HG03064 (cell line): ENCODE results near the gene DPEP1.

ENCODE experiments used
- ATAC-seq: cut with Tn5 transposase; IDR thresholded peaks from one replicate; pipeline ENCODE4 v1.9.1; 2021; ENCODE audit warnings: low read depth; ENCODE audit not compliant: unreplicated experiment

DPEP1 gene

DNA sequence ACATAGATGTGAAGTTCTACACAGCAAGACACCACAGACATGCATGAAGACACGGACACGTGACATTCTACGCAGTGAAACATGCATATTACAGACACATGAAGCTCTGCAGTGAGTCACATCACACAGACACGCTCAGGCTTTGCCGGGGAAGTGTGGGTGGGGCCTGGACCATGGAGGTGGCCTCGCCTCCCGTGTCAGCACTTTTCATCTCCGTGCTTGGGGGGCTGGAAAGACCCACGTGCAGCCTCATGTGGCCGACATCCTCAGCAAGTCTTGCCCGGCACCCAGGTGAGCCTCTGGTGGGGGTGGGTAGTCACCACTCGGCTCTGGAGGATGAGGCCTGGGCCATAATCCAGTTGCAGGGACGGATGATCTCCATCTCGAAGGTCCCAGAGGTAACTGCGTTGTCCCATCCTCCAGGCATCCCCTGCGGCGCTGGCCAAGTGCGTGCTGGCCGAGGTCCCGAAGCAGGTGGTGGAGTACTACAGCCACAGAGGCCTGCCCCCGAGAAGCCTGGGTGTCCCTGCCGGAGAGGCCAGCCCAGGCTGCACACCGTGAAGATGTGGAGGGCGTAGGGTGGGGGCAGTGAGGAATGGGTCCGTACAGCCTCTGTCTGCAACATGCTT, 17.3 kb upstream of the DPEP1 start:
- ATAC-seq: no peak

DNA sequence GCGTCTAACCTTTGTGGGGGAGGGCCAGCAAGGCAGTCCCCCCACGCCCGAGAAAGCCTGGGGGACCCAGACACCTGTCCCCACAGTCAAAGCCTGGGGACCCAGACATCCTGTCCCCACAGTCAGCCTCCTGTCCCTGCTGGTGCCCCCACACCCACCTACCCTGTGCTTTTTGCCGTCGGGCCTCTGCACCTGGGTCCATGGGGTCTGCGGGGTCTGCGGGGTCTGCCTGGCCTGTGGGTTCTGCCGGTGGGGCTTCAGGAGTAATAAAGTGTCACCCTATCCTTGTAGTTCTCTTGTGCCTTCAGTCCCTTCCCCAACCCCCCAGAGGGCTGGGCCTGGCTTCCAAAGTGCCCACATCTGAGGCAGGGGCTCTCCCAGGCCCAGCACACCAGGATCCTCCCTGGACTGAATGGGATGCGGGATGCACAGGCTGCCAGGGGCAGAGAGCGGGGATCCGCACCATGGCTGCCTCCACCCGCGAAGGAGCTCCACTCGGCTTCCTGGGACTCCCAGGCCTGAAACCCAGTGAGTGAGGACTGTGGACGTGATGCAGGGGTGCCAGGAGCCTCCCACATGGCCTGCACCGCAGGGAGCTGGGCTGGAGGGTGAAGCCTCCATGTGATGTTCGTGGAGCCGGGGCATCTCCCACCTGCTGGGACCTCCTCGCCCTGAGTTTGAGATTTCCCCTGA, 16.3 kb upstream of the DPEP1 start:
- ATAC-seq: no peak

- ATAC-seq: no peak
Measured at GRCh38 chr16:89598199-89598598, 15.2 kb upstream of the DPEP1 start.

GRCh38 chr16:89599451-89599858, 14.0 kb upstream of the DPEP1 start:
- no peak for ATAC-seq

DNA sequence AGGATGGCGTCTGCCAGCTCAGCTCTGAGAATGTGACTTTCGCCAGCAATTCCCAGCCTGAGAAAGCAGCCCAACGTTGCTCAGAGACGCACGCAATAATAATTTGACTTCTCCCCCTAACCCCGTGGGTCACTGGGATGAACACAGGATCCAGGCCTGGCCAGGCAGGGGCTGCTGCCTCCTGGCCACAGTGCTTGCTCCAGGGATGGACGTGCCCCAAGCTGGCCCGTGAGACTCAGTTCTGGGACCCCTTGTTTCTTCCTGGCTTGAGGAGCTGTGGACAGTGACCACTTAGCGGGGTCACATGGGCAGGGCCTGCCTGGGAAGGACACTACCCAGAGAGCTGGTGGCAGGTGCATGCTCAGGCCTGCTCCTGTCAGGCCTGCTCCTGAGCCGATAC, 13.5 kb upstream of the DPEP1 start:
- ATAC-seq: no peak

DNA sequence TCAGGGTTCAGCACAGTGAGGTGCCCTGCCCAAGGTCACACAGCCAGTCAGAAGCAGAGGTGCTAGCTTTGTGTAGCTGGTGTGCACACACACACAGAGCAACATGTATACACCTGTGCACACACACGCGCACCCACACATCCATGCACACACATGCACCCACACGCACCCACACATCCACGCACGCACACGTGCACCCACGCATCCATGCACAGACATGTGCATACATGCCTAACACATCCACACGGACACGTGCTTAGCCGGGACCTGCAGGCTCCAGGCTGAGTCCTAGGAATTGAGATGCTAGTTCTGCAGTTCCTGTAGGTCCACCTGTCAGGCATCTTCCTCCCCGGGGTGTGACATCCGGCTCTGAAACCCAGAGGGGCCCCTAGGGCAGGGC, 13.0 kb upstream of the DPEP1 start:
- no peak for ATAC-seq

DNA sequence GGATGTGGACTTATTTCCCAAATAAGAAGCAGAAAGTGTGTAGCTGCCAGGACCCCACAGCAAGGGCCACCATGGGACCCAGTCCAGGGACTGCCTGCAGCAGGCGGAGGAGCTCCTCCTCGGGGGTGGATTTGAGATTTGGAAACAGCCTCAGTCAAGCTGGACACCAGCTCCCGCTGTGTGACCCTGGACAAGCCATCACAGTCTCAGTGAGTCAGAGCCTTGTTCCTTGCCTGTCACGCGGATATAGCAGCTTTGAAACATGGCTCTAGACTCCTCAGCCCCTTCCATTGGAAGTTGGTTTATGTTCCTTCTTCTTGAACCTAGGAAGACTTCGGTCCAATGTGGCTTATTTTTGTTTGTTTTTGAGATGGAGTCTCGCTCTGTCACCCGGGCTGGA, 12.5 kb upstream of the DPEP1 start:
- no peak for ATAC-seq

GRCh38 chr16:89601906-89602272, 11.6 kb upstream of the DPEP1 start:
- no peak for ATAC-seq

DNA sequence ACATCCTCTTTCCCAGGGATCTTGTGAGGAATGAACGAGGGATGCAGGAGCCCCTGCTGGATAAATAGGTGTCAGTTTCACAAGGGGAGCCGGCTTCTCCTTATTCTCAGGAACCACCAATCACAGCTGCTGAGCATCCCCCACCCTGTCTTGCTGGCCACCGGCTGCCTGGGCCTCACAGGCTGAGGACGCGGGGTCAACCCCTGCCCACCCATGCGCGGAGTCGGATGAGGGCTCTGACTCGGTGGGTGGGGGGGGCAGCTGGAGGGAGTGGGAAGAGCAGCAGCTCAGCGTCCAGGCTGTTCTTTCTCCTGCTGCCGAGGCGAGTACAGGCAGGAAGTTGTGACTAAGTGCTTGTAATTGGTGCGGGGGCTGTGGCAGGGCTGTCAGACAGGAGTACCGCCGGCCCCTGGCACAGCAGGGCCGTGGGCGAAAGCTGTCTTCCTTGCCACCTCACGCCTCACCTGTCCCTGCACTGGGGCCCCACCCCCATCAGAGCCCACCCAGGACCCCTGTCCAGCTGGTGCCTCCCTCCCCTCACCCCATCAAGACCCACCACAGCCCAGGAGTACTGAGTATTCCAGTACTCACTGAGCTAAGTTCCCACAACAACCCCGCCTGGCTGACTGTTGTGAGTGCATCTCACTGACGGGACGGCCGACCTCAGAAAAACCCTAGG, 11.0 kb upstream of the DPEP1 start:
- no peak for ATAC-seq

DNA sequence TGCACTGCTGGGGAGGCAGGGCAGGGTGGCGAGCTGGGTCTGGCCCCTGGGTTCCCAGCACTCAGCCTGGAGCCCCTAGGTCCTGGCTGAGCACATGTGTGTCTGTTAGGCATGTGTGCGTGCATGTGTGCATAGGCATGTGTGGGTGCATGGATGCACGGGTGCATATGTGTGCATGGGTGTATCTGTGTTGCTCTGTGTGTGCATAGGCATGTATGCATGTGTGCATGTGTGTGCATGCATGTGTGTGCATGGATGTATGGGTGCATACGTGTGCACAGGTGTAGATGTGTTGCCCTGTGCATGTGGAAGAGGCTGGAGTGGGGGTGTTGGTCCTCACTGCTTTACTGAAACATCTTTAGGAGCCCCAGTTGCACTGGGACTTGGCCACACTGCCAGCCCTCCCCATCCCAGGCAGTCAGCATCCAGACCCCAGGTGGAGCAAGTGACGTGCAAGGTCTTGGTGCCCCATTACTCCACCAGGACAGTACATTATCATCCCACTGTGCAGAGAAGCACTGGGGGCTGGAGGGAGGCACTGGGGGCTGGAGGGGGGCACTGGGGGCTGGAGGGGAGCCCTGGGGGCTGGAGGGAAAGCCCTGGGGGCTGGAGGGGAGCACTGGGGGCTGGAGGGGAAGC, 10.4 kb upstream of the DPEP1 start:
- no peak for ATAC-seq

DNA sequence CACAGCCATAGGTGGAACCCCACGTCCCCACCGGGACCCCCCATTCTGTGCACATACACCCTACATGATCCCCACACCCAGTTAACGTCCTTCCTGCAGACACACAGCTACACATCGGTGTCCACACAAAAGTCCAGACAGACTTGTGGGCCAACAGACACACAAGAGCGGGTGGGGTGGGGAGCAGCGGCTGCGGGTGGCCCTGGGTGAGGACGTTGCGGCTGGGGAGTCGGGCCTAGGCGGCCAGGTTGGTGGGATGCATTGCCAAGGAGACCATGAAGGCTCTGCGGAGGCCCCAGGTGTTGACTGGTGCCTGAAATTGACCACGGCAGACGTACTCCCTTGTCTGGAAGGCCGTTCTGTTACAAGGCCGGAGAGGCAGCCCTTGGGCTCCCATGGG, 8.7 kb upstream of the DPEP1 start:
- ATAC-seq: no peak

- no peak for ATAC-seq
Measured at GRCh38 chr16:89605186-89605970, 8.1 kb upstream of the DPEP1 start.

- no peak for ATAC-seq
Measured at GRCh38 chr16:89606006-89606405, 7.4 kb upstream of the DPEP1 start.

DNA sequence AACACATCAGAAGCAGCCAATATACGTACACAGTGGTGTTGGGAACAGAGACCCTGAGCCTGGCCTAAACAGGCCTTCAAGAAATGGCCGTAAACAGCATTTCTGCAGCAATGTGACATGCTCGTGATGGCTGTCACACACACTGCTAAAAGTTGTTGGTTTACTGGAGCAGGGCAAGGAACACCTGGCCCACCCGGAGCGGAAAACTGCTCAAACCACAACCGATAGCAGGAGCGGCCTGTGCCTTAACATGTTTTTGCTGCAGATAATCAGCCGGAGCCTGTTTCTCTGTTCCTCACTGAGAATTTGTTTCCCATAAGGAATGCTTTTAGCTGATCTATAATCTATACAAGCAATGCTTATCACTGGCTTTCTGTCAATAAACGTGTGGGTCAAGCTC, 6.0 kb upstream of the DPEP1 start:
- ATAC-seq: no peak

DNA sequence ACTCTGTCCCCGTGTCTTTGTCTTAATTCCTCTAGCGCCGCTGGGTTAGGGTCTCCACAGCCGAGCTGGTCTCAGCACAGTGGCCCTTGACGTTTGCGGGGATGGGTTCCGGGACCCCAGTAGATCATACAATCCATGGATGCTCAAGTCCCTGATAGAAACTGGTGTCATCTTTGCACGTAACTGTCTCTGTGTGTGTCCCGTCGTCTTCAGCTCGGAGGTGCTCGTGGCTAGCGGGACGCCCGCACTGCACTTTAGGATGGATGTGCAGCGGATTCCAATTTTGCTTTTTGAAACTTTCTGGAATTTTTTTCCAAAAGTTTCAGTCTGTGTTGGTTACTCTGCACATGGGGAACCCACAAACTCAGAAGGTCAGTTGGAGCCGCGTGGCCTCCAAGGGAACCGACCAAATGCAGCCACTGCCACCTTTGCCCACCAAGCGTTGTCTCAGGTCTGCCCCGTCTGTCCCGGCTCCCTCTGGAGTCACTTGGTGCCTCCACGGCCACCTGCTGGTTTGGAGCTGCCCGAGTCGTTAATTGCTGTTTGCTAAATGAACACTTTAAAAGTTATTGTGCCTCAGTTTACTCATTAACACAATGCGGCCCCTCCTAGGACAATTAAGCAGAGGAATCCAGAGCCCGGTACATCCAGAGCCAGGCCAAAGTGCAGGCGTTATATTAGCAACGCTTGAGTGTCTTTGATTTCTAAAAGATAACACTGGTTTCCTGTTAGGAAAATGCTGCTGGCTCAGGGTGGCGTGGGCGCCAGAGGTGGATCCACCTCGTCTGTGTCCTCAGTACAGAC, 5.3 kb upstream of the DPEP1 start:
- ATAC-seq: no peak

DNA sequence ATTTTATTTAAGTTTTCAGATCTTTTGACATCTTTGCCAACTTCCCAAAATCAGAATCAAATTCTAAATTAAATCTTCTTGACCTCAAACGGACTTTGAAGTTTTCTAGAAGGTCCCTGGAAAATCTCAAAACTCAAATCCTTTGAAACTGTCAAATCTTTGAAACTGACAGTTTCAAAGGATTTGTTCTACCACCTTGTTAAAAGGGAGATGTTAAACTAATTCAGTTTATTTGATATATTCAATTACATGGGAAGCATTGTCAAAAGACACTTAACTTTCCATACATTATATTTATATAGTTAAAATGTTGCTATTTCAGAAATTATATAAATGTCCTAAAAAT, 3.4 kb upstream of the DPEP1 start:
- no peak for ATAC-seq

DNA sequence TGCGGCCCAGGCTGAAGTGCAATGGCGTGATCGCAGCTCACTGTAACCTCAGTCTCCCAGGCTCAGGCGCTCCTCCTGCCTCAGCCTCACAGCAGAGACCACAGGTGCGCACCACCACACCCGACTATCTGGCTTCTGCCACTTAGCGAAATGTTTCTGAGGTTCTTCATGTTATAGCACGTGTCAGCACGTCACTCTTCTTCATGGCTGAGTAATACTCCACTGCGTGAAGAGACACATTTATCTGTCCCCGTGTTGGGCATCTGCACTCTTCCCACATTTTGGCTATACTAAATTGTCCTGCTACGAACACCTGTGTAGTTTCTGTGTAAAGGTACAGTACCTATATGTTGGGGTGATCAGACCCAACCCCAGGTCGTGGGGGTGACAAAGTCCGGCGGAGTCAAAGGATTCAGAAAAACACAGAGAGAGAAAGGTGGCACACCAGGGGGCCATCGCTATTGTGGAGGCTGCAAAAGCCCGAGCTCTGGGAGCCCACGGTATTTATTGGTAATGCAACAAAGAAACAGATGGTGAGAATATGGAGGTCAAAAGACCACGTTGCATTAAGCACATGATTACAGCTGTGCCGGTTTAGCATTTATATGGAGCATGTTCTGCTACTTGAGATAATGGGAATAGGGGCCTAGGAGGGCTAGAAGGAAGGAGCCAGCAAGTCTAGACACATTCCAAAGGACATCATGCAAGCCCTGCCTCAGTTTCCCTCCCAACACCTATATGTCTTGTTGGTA, 851 bp upstream of the DPEP1 start:
- ATAC-seq: no peak

- ATAC-seq: no peak
Measured at GRCh38 chr16:89613954-89614459, 565 bp downstream of the DPEP1 start.

DNA sequence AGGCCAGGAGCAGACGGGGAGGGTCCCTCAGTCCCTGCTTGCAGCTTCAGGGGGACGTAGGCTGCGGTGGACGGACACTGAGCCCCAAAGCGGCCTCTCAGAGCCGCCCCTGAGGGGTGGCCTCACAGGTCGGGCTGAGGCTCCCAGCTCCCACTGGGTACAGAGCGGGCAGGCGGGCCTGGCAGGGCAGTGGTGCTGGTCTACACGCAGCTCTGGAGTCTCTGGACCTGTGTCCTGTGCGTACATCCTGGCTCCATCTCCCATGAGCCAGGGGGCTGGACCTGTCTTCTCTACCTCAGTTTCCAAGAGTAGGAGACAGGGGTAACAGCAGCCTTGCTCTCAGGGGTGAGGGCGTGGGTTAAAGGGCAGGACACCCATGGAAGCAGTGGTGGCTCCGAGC, 1.7 kb downstream of the DPEP1 start:
- ATAC-seq: no peak
